GM12892 (cell line): ENCODE results near the gene PRX.

Experiments used
- DNase-seq: peaks from one replicate; pipeline ENCODE4 v3.0.0; 2011; ENCODE audit not compliant: insufficient read length
- FAIRE-seq: peaks from 2 replicates; lab custom pipeline; 2011; peaks lifted over from hg19 to GRCh38; lab: Jason Lieb, UNC
- POLR2A ChIP-seq: IDR thresholded peaks from 2 replicates; pipeline ENCODE4 v1.6.1; 2011; ENCODE audit warnings: low read depth, low read length, control low read depth
- POLR2AphosphoS5 ChIP-seq: IDR thresholded peaks from 2 replicates; pipeline ENCODE4 v1.6.1; 2011; ENCODE audit warnings: low read depth, low read length, control low read depth
- TAF1 ChIP-seq: IDR thresholded peaks from 2 replicates; pipeline ENCODE4 v1.6.1; 2011; ENCODE audit warnings: low read depth, mild to moderate bottlenecking, control low read depth, low read length, borderline replicate concordance

Gene PRX

DNA sequence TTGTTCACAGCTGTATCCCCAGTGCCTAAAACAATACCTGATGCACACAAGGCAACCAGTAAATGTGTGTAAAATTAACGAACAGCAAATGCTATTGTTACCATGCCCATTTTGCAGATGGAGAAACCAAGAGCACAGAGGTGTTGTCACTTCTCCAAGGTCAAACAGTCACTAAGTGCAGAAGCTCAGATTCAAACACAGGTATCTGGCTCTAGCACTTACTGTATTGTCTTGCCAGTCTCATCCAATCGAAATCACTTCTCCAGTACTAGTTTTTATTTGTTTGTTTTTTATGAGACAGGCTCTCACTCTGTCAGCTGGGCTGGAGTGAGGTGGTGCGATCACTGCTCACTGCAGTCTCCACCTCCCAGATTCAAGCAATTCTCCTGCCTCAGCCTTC, 51.0 kb downstream of the PRX start:
- no peak for FAIRE-seq
- TF ChIP-seq TAF1 = no peak
- no peak for TF ChIP-seq POLR2A
- no peak for TF ChIP-seq POLR2AphosphoS5
- no peak for DNase-seq

- FAIRE-seq = no peak
- TF ChIP-seq POLR2AphosphoS5 = no peak
- no peak for TF ChIP-seq POLR2A
- no peak for TF ChIP-seq TAF1
- no peak for DNase-seq
Measured at GRCh38 chr19:40360708-40361241, 52.4 kb downstream of the PRX start.

DNA sequence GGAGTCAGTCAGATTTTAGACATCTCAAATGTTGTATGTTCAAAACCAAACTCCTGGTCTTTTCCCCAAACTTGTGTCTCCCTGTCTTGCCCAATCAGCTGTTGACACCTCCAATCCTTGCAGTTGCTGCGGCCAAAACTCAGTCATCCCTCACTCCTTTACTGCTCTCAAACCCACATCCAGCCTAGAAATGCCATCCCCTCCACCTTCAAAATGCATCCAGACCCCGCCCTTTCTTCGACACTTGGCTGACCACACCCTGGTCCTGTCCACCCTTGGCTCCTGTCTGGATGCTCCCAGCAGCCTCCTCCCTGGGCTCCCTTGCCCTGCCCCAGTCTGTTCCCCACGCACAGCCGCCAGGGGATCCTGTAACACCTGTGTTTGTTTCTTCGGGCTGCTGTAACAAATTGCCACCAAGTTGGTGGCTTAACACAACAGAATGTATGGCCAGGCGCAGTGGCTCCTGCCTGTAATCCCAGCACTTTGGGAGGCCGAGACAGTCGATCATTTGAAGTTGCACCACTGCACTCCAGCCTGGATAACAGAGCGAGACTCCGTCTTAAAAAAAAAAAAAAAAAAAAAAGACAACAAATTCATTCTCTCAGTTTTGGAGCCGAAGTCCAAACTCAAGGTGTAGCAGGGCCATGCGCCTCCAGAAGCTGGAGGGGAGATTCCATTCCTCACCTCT, 53.0 kb downstream of the PRX start:
- FAIRE-seq = no peak
- no peak for DNase-seq
- TF ChIP-seq TAF1 (no peak), POLR2AphosphoS5 (no peak), POLR2A (no peak)

DNA sequence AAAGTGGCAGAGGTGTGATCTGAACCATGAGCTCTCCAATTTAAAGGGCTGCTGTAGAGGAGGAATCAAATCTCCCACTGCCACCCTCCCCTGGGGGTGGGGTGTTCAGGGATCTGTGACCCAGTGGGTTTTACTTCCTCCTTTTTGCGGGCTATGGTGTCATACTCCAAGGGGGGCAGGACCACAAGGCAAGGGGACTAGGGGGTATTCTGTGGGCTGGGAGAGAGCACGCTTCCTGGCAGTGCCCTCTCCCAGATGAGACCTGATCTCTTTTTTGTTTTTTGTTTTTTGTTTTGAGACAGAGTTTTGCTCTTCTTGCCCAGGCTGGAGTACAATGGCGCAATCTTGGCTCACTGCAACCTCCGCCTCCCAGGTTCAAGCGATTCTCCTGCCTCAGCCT, 54.4 kb downstream of the PRX start:
- FAIRE-seq (peak; percentile 51), DNase-seq (peak; percentile 65)
- no peak for TF ChIP-seq POLR2AphosphoS5
- no peak for TF ChIP-seq TAF1

DNA sequence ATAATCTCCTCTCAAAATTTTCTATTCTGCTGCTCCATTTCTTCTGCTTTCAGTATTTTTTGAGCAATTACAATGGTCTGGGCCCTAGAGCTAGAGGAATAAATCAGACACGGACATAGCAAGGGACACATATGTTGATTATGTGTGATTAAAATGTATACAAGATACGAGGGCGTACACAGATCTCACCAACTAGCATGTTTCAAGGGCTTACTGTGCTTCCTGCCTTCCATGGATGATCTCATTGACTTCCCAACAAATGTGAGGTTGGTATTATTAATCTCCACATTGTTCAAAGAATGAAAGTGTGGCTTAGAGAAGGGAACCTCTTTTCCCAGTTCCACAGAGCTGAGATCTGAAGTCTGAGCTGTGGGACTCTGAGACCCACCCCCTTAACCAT, 55.5 kb downstream of the PRX start:
- DNase-seq (no peak), FAIRE-seq (no peak)
- TF ChIP-seq POLR2A = no peak
- TF ChIP-seq TAF1 = no peak
- TF ChIP-seq POLR2AphosphoS5 = no peak

DNA sequence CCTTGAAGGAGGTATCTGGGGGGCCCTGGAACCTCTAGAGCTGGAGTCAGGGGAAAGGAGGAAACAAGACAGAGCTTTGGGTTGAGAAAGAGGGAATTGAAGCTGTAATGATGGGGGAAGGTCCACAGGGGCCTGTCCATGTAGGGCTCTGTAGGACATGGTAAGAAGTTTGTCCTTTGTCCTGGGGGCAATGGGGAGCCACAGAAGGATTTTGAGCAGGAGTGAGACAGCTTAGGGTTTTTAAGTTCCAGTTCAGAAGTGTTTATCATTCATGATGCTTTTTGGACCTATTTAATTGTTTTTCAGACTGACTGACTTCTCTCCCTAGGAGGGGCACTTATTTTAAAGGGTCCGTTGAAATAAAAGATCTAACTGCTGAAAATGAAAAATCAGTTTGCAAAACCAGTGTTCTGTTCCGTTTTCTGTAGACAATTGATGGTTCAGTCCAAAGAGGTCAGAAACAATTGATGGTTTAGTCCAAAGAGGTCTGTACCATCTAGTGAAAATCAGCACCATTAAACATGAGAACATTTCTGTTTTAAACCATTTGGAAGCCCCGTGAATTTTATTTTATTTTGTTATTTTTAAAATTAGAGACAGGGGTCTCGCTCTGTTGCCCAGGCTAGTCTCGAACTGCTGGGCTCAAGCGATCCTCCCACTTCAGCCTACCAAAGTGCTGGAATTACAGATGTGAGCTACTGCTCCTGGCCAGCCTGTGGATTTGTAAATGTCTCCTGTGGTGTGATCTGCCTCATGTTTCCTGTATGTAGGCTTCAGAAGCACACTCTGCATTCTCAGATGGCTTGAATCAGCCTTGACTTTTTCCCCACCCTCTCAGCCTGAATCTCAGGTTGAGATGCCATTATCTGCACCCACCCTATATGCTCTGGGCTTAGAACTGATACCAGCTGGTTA, 56.2 kb downstream of the PRX start:
- DNase-seq = no peak
- peak; percentile 77 for FAIRE-seq
- TF ChIP-seq TAF1 (no peak), POLR2AphosphoS5 (no peak), POLR2A (no peak)

DNA sequence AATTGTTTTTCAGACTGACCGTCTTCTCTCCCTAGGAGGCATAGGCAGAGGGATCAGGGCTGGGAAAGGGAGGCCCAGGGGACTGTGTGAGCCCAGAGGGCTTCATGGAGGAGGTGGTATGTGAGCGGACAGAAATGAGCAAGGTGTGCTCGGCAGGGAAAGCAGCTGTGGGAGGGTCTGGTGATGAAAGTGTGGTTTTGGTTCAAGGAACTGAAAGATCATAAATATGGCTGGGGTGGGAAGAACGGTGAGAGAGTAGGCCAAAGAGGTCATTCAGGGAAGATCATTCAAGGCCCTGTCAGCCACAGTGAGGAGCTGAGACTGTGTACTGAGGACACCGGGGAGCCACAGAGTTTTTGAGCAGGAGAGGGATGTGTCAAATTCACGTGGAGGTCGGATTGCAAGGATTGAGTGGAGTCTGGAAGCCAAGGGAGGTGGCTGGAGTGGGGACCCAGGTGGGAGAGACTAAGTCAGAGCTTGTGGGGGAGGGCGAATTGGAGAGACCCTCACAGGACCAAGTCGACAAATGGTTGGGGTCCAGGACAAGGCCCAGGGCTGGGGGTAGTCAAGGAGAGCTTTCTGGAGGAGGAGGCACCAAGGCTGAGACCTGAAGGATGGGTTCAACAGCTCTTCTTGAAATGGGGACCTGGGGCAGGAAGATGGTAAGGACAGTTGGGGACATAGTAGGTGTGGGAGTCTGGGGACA, 57.0 kb downstream of the PRX start:
- TF ChIP-seq TAF1 = no peak
- TF ChIP-seq POLR2A = no peak
- TF ChIP-seq POLR2AphosphoS5 = 0 out of 2 replicates have a peak, but pooled peaks have one; percentile 30
- FAIRE-seq = peak; percentile 67
- DNase-seq = no peak

GRCh38 chr19:40348961-40349507, 64.1 kb downstream of the PRX start:
- TF ChIP-seq POLR2A = no peak
- no peak for TF ChIP-seq TAF1
- TF ChIP-seq POLR2AphosphoS5 = no peak
- FAIRE-seq (no peak), DNase-seq (no peak)

GRCh38 chr19:40348125-40348913, 64.9 kb downstream of the PRX start, which contains the start of the genes C19orf47 and PLD3:
C19orf47 (minus strand) TSS chr19:40348397; CDS start chr19:40341857, 6,540 bp downstream.
PLD3 (plus strand) TSS chr19:40348695; CDS start chr19:40366484, 17,789 bp downstream.
- DNase-seq (peak; percentile 100), FAIRE-seq (peak; percentile 99)
- TF ChIP-seq POLR2AphosphoS5 (peak; percentile 79), POLR2A (peak; percentile 83), TAF1 (peak; percentile 58; the same call in 1 of the 2 replicates)

DNA sequence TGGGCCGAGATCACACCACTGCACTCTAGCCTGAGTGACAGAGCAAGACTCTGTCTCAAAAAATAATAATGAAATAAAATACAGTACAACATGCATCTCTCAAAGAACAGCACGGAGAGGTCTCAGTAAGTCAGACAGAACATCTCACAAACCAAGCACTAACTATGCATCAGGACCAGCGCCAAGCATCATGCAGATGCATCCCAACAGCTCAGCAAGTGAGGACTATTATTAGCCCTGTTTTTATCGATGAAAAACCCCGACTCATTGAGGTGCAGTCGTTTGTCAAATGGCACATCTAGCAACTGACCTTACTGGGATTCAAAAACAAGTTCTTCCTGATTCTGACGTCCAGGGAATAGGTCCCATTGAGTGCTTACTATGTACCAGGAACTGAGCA, 68.8 kb downstream of the PRX start:
- FAIRE-seq (no peak), DNase-seq (no peak)
- TF ChIP-seq POLR2AphosphoS5 (no peak), TAF1 (no peak), POLR2A (no peak)
